Heart right ventricle (tissue), 16 donors: ENCODE results near the gene MAGI3. TPM values are rescaled to one million over a fixed set of nuclear protein-coding genes. Genes with fewer than 3 reads are reported as not detected.

Experiments used
- ATAC-seq, 8 donors: fragments of 200-7000 bp; cut with Tn5 transposase; one replicate each; pipeline ENCODE4 v1.9.1; 2020; ENCODE audit warnings: mild to moderate bottlenecking in 8 of 8, moderate library complexity in 8 of 8, moderate number of reproducible peaks in 1 of 8
- DNase-seq, 2 donors: peaks; one replicate each; pipeline ENCODE4 v3.0.0-alpha.2; 2020
- H3K27ac ChIP-seq, 10 donors: fragments of 200-600 bp; sonication (generic) in 2 of 10; one replicate each; pipeline versions ENCODE4 v1.5.0 to v1.8.0; 2020 to 2022; ENCODE audit warnings: mild to moderate bottlenecking in 3 of 10
- H3K27me3 ChIP-seq, 7 donors: fragments of 200-600 bp; one replicate each; pipeline ENCODE4 v1.8.0; 2021 to 2022; ENCODE audit warnings: mild to moderate bottlenecking in 2 of 7
- H3K36me3 ChIP-seq, 9 donors: fragments of 200-600 bp; sonication (generic) in 1 of 9; one replicate each; pipeline versions ENCODE4 v1.5.0 to v1.8.0; 2020 to 2022; ENCODE audit warnings: mild to moderate bottlenecking in 2 of 9
- H3K4me1 ChIP-seq, 9 donors: fragments of 200-600 bp; sonication (generic) in 1 of 9; one replicate each; pipeline versions ENCODE4 v1.5.0 to v1.8.0; 2020 to 2022; ENCODE audit warnings: mild to moderate bottlenecking in 4 of 9
- H3K4me3 ChIP-seq, 10 donors: fragments of 200-600 bp; sonication (generic) in 2 of 10; one replicate each; pipeline versions ENCODE4 v1.5.0 to v1.8.0; 2020 to 2022; ENCODE audit warnings: mild to moderate bottlenecking in 7 of 10, moderate library complexity in 2 of 10
- H3K9me3 ChIP-seq, 11 donors: fragments of 200-600 bp in 10 of 11; sonication (generic) in 2 of 11; one replicate each; pipeline versions ENCODE4 v1.5.0 to v1.8.0; 2013 to 2022; ENCODE audit warnings: mild to moderate bottlenecking in 2 of 11, control low read depth in 1 of 11, moderate library complexity in 1 of 11
- WGBS, 2 donors: extraction: QIAGEN DNeasy Blood & Tissue Kit; methylation state at CpG; one replicate each; pipeline ENCODE4 v1.1.7; 2013; ENCODE audit warnings: inconsistent platforms in 1 of 2; 5-methylcytosine and 5-hydroxymethylcytosine counted together
- intact Hi-C, 10 donors: fragments of 100-400 bp; cut with DNase I; formaldehyde crosslinking; loops; one replicate each; pipeline versions ENCODE4 v1.11.1 to v1.14.2; 2022
- polyA plus RNA-seq, 2 donors: library from polyadenylated mRNA; stranded (reverse); fragments of 200-250 nt; gene quantifications; one replicate each; pipeline ENCODE4 v1.2.3, GENCODE V29; 2013
- total RNA-seq, 10 donors: library from RNA; stranded (reverse); fragmentation: NEBNext Ultra II Directional in 3 of 10; extraction: Animal tissue kit (Norgen Biotek cat#: 25700) in 3 of 10; gene quantifications; one replicate each; pipeline versions ENCODE4 v1.2.1 to v1.2.4, GENCODE V29; 2021 to 2023
- TF ChIP-seq, protein P1 (sequence below), 9 donors: fragments of 200-600 bp; sonication (generic) in 2 of 9; IDR thresholded peaks; one replicate each; pipeline versions ENCODE4 v1.5.0 to v1.8.0; 2021 to 2022; ENCODE audit warnings: antibody characterized with exemption in 9 of 9, mild to moderate bottlenecking in 5 of 9, moderate library complexity in 1 of 9
- donor health status: Arrhythmogenic right ventricular cardiomyopathy.
- donor health status: ischemic (EF 13 %, LVEDD 7.1; RV severe dilation, severe dysfunction).
- donor health status: healthy with polysubstance abuse.
- donor health status: DM: no; HTN: yes; CAD: no.
- donor health status: DM: no; HTN: no; CAD: no.
- donor health status: ischemic (EF 25% LVEDD 6.9; RV normal size, moderate dysfunction).
- donor health status: ischemic (EF 25% LVEDD 5.7; RV mildly dilated, moderate dysfunction).
- donor health status: healthy.
- donor health status: DM: yes; HTN: yes; CAD: no.
- donor health status: Ischemic cardiomyopathy.
- donor health status: ischemic (EF 35%, LVEDD 5.7; RV mildly dilated, moderate dysfunction).
- donor health status: nonischemic (EF 11% LVEDD 7.7; RV severe dilation, severe dysfunction).
- donor health status: DM: yes; HTN: yes; CAD: no.
- donor health status: PGD.
- donor health status: ischemic (EF 29% LVEDD 5.4; RV normal size, mild dysfunction).
- donor health status: nonischemic (EF 23%, LVEDD 6.1; RV moderate dilation, normal function).

Gene MAGI3
- total and polyA plus RNA-seq, 12 donors: 2.2 to 9.4 (median 7.5) TPM

DNA sequence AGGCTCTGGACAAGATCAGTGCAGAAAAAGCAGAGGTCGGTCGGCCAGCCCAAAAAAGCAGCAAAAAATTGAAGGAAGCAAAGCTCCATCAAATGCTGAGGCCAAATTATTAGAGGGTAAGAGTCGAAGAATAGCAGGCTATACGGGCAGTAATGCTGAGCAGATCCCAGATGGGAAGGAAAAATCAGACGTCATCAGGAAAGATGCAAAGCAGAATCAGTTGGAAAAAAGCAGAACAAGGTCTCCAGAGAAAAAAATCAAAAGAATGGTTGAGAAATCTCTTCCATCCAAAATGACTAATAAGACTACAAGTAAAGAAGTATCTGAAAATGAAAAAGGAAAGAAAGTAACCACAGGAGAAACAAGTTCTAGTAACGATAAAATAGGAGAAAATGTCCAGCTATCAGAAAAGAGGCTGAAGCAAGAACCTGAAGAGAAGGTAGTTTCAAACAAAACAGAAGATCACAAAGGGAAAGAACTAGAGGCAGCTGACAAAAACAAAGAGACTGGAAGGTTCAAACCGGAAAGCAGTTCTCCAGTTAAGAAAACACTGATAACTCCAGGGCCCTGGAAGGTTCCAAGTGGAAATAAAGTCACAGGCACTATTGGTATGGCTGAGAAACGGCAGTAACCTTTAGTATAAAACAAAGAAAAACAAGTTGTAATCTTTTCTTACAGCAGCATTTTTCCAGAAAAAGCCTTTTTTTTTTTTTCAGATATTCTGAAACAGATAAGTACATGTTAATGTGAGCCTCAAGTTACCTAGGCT, 293.3 kb downstream of the MAGI3 start:
- ATAC-seq (peak in 6 of 8 donors; percentile 47 to 74 (median 63)), DNase-seq (no peak)
- Histone ChIP-seq H3K36me3 (peaks cover 0 to 27% (median 0%) of the 10 kb centered on the region in 9 donors), H3K27ac (peak overlapping the region in 8 of 10 donors; percentile 17 to 76 (median 65)), H3K4me3 (no peak overlapping the region), H3K27me3 (no peaks in the 10 kb centered on the region), H3K9me3 (no peaks in the 10 kb centered on the region), H3K4me1 (peaks cover 0 to 15% (median 10%) of the 10 kb centered on the region in 9 donors)
- 55 to 63% methylated on average over 8 of the region's 8 CpGs for WGBS, 2 donors
- intact Hi-C loops: no loop called here
- TF ChIP-seq, protein P1, sequence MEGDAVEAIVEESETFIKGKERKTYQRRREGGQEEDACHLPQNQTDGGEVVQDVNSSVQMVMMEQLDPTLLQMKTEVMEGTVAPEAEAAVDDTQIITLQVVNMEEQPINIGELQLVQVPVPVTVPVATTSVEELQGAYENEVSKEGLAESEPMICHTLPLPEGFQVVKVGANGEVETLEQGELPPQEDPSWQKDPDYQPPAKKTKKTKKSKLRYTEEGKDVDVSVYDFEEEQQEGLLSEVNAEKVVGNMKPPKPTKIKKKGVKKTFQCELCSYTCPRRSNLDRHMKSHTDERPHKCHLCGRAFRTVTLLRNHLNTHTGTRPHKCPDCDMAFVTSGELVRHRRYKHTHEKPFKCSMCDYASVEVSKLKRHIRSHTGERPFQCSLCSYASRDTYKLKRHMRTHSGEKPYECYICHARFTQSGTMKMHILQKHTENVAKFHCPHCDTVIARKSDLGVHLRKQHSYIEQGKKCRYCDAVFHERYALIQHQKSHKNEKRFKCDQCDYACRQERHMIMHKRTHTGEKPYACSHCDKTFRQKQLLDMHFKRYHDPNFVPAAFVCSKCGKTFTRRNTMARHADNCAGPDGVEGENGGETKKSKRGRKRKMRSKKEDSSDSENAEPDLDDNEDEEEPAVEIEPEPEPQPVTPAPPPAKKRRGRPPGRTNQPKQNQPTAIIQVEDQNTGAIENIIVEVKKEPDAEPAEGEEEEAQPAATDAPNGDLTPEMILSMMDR (IDR thresholded peaks at IDR 0.05): no peak

DNA sequence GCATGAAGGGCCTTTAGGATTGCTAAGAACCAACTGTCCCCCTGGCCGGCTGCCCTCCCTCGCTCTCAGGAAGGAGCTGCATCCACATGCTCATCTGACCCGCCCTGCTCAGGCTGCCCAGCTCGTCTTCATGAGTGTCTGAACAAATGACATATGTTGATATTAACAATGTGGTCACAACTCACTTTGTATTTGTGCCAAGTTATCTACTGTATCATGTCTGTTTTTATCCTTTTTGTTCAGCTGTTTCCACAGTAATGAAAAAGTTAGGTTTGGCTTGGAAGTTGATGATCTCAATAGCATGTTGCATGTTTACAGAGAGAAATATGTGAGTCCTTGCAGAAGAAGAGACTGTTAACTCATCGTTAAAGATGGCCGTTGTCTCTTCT, 293.8 kb downstream of the MAGI3 start:
- Histone ChIP-seq H3K4me3 (no peak overlapping the region), H3K4me1 (peaks cover 0 to 15% (median 10%) of the 10 kb centered on the region in 9 donors), H3K36me3 (peaks cover 0 to 29% (median 0%) of the 10 kb centered on the region in 9 donors), H3K27ac (peak overlapping the region in 8 of 10 donors; percentile 13 to 76 (median 65)), H3K9me3 (no peaks in the 10 kb centered on the region), H3K27me3 (no peaks in the 10 kb centered on the region)
- 36 to 44% methylated on average over 6 of the region's 6 CpGs for WGBS, 2 donors
- intact Hi-C loops: no loop called here
- ATAC-seq (peak; percentile 41 to 85 (median 70)), DNase-seq (peak; percentile 53 to 56)
- TF ChIP-seq, protein P1 (IDR thresholded peaks at IDR 0.05): no peak

DNA sequence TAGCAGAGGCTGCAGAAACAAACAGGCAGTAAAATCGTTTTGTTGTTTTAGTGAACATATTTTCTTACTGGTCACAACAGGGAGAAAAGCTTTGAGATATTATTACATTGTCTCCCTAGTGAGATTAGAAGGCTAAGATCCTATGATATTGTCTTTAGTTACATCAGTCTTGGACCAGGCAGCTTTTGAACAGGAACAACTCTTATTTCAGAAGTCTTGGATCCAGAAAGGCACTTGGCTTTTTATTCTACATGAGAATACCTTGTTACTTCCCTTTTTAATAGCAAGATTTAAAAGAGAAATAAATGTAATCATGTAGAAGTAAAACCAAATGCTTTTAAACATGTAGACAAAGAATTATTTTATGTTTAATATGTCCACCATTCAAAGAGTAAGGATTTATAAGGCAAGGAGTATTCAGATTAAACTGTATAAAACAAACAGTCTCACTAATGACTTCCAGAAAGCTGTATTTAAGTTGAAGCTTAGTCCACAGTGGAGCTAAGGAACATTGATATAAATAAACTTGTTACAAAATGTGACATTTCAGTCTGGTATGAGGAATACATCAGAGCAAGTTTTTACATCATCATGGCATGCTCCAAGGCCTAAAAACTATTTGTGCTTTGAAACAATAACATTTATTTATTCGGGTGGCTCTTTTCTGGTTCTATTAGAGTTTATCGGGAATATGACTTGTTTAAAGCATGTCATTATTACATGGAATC, 296.7 kb downstream of the MAGI3 start:
- Histone ChIP-seq H3K4me1 (peaks cover 0 to 15% (median 10%) of the 10 kb centered on the region in 9 donors), H3K27ac (no peak overlapping the region), H3K27me3 (no peaks in the 10 kb centered on the region), H3K36me3 (peaks cover 0 to 37% (median 0%) of the 10 kb centered on the region in 9 donors), H3K9me3 (no peaks in the 10 kb centered on the region), H3K4me3 (no peak overlapping the region)
- TF ChIP-seq, protein P1 (IDR thresholded peaks at IDR 0.05): no peak
- WGBS, 2 donors: 93 to 96% methylated on average over 3 of the region's 3 CpGs
- intact Hi-C loops: no loop called here
- no peak for ATAC-seq
- no peak for DNase-seq

DNA sequence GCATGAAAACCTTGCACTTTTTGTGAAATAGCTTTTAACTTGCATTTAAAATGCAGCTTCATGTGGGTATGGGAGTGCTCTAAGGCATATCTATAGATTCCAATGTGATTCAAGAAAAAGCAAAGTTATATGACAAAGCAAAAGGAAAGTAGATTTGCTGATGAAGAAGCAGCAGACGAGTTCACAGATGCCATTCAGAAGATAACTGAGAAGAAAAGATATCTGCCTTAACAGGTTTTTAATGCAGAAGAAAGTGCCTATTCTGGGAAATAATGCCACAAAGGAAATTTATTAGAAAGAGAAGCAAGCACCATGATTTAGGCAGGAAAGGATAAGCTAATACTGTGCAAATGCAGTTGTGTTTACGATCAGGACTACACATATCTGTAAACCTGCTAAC, 300.9 kb downstream of the MAGI3 start:
- no peak for DNase-seq
- no peaks in the 10 kb centered on the region for H3K27me3 ChIP-seq

More for the DNA sequence above, 300.9 kb downstream of the MAGI3 start:
- TF ChIP-seq, protein P1 (IDR thresholded peaks at IDR 0.05): no peak
- Histone ChIP-seq H3K4me1 (no peaks in the 10 kb centered on the region), H3K27ac (no peak overlapping the region), H3K36me3 (peaks cover 0 to 35% (median 6%) of the 10 kb centered on the region in 9 donors), H3K4me3 (no peak overlapping the region), H3K9me3 (peaks cover 0 to 26% (median 14%) of the 10 kb centered on the region in 11 donors)
- no peak for ATAC-seq
- intact Hi-C loops: no loop called here
- 95 to 99% methylated on average over 2 of the region's 2 CpGs for WGBS, 2 donors
